ENCODE data around the gene NRG4.
"Not testable (repeated sequence)": the region's sequence is repeated elsewhere in the genome, so short reads cannot be mapped to it uniquely, and the experiment has no call there.

DNA sequence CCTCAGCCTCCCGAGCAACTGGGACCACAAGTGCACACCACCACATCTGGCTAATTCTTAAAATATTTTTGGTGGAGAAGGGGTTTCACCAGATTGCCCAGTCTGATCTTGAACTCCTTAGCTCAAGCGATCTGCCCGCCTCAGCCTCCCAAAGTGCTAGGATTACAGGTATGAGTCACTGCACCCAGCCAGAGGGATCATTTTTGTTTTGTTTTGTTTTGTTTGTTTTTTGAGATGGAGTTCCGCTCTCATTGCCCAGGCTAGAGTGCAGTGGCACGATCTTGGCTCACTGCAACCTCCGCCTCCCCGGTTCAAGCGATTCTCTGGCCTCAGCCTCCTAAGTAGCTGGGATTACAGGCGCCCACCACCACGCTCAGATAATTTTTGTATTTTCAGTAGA, 42.0 kb upstream of the NRG4 start:
- TF ChIP-seq CTCF (IDR thresholded peaks at IDR 0.05; ENCODE audit: borderline replicate concordance, extremely low read depth, low read length, poor library complexity, severe bottlenecking); EZH2 (IDR thresholded peaks at IDR 0.05; ENCODE audit: borderline replicate concordance, low read depth, low read length, severe bottlenecking): not testable (repeated sequence)
